ENCODE data around the gene TIGD6.

DNA sequence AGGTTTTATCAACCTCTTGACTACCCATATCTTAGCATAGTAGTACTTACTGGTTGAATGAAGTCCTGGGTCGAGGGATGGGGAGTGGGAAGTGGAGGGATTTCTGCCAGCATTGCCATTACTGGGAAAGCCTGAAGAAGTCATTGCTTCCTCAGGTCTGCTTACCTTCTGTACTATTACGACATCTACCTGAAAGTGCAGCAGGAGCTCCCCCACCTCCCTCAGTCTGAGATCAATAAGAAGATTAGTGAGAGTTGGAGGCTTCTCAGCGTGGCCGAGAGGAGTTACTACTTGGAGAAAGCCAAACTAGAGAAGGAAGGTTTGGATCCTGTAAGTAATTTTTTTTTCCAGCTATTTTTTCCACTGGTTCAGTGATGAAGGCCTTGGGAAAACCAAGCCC, 5.9 kb upstream of the TIGD6 start:
- TF ChIP-seq, protein P1, sequence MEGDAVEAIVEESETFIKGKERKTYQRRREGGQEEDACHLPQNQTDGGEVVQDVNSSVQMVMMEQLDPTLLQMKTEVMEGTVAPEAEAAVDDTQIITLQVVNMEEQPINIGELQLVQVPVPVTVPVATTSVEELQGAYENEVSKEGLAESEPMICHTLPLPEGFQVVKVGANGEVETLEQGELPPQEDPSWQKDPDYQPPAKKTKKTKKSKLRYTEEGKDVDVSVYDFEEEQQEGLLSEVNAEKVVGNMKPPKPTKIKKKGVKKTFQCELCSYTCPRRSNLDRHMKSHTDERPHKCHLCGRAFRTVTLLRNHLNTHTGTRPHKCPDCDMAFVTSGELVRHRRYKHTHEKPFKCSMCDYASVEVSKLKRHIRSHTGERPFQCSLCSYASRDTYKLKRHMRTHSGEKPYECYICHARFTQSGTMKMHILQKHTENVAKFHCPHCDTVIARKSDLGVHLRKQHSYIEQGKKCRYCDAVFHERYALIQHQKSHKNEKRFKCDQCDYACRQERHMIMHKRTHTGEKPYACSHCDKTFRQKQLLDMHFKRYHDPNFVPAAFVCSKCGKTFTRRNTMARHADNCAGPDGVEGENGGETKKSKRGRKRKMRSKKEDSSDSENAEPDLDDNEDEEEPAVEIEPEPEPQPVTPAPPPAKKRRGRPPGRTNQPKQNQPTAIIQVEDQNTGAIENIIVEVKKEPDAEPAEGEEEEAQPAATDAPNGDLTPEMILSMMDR (IDR thresholded peaks at IDR 0.05; ENCODE audit: extremely low read depth in 1 of 2, insufficient read depth in 1 of 2, low read depth in 1 of 2, low read length in 2 of 2) = no peak
- TF ChIP-seq POLR2A (IDR thresholded peaks at IDR 0.05; ENCODE audit: low read depth, low read length) (no peak), EZH2 (IDR thresholded peaks at IDR 0.05; ENCODE audit: borderline replicate concordance, low read depth, low read length, severe bottlenecking) (no peak), POLR2AphosphoS5 (IDR thresholded peaks at IDR 0.05; ENCODE audit: insufficient read depth, low read depth, low read length) (no peak), MYC (IDR thresholded peaks at IDR 0.05; ENCODE audit: low read depth, low read length) (no peak)
